ENCODE results near the gene KCNA1. TPM values are rescaled to one million over a fixed set of nuclear protein-coding genes. Genes with fewer than 3 reads are reported as not detected.
A peak's percentile ranks its signal among the peaks of the same experiment; 100 is the strongest.

KCNA1 gene
- 0.62 TPM for total RNA-seq (ENCODE audit: unreplicated experiment)
- long read RNA-seq: 0 reads

GRCh38 chr12:4909734-4910501, at the start of gene KCNA1:
TSS of gene KCNA1 (plus strand) at chr12:4909905. CDS start at chr12:4911379, 1,474 bp downstream.
- H3K4me1 Mint-ChIP-seq (ENCODE audit: unreplicated experiment): peaks cover 12% of the 10 kb centered on the region
- H3K4me3 Mint-ChIP-seq (ENCODE audit: unreplicated experiment): peak within 1 kb of the TSS; percentile 89
- TF ChIP-seq CTCF (IDR thresholded peaks at IDR 0.05; ENCODE audit: unreplicated experiment): no peak
- H3K36me3 Mint-ChIP-seq (ENCODE audit: low read depth, unreplicated experiment): peaks cover 7% of the 10 kb centered on the region
- peak; percentile 37 for DNase-seq (ENCODE audit: low spot score)
- H3K27me3 Mint-ChIP-seq (ENCODE audit: unreplicated experiment): peaks cover 17% of the 10 kb centered on the region
- H3K9me3 Mint-ChIP-seq (ENCODE audit: unreplicated experiment): no peaks in the 10 kb centered on the region
- no peak within 1 kb of the TSS for H3K27ac Mint-ChIP-seq (ENCODE audit: unreplicated experiment)

- Mint-ChIP-seq H3K4me3 (ENCODE audit: unreplicated experiment) (no peak overlapping the region), H3K36me3 (ENCODE audit: low read depth, unreplicated experiment) (no peaks in the 10 kb centered on the region), H3K4me1 (ENCODE audit: unreplicated experiment) (peaks cover 9% of the 10 kb centered on the region), H3K27ac (ENCODE audit: unreplicated experiment) (no peak overlapping the region), H3K27me3 (ENCODE audit: unreplicated experiment) (peaks cover 14% of the 10 kb centered on the region), H3K9me3 (ENCODE audit: unreplicated experiment) (no peaks in the 10 kb centered on the region)
- DNase-seq (ENCODE audit: low spot score): no peak
- TF ChIP-seq CTCF (IDR thresholded peaks at IDR 0.05; ENCODE audit: unreplicated experiment): no peak
Observed at GRCh38 chr12:4860741-4861140, 49.0 kb upstream of the KCNA1 start.

GRCh38 chr12:4862809-4863208, 46.9 kb upstream of the KCNA1 start:
- TF ChIP-seq CTCF (IDR thresholded peaks at IDR 0.05; ENCODE audit: unreplicated experiment): no peak
- Mint-ChIP-seq H3K27me3 (ENCODE audit: unreplicated experiment) (peaks cover 13% of the 10 kb centered on the region), H3K27ac (ENCODE audit: unreplicated experiment) (no peak overlapping the region), H3K36me3 (ENCODE audit: low read depth, unreplicated experiment) (no peaks in the 10 kb centered on the region), H3K4me1 (ENCODE audit: unreplicated experiment) (peaks cover 4% of the 10 kb centered on the region), H3K4me3 (ENCODE audit: unreplicated experiment) (no peak overlapping the region), H3K9me3 (ENCODE audit: unreplicated experiment) (no peaks in the 10 kb centered on the region)
- no peak for DNase-seq (ENCODE audit: low spot score)

- H3K27me3 Mint-ChIP-seq (ENCODE audit: unreplicated experiment): peaks cover 4% of the 10 kb centered on the region
- no peak overlapping the region for H3K4me3 Mint-ChIP-seq (ENCODE audit: unreplicated experiment)
- H3K9me3 Mint-ChIP-seq (ENCODE audit: unreplicated experiment): no peaks in the 10 kb centered on the region
- H3K4me1 Mint-ChIP-seq (ENCODE audit: unreplicated experiment): no peaks in the 10 kb centered on the region
- no peaks in the 10 kb centered on the region for H3K36me3 Mint-ChIP-seq (ENCODE audit: low read depth, unreplicated experiment)
- no peak overlapping the region for H3K27ac Mint-ChIP-seq (ENCODE audit: unreplicated experiment)
- no peak for DNase-seq (ENCODE audit: low spot score)
- TF ChIP-seq CTCF (IDR thresholded peaks at IDR 0.05; ENCODE audit: unreplicated experiment): no peak
Observed at GRCh38 chr12:4864575-4864974, 45.1 kb upstream of the KCNA1 start.

GRCh38 chr12:4865246-4865645, 44.5 kb upstream of the KCNA1 start:
- Mint-ChIP-seq H3K36me3 (ENCODE audit: low read depth, unreplicated experiment) (no peaks in the 10 kb centered on the region), H3K27ac (ENCODE audit: unreplicated experiment) (no peak overlapping the region), H3K9me3 (ENCODE audit: unreplicated experiment) (no peaks in the 10 kb centered on the region), H3K27me3 (ENCODE audit: unreplicated experiment) (peaks cover 4% of the 10 kb centered on the region), H3K4me3 (ENCODE audit: unreplicated experiment) (no peak overlapping the region), H3K4me1 (ENCODE audit: unreplicated experiment) (no peaks in the 10 kb centered on the region)
- DNase-seq (ENCODE audit: low spot score): no peak
- TF ChIP-seq CTCF (IDR thresholded peaks at IDR 0.05; ENCODE audit: unreplicated experiment): no peak
